Measurements from ENCODE around the gene PTPA. TPM values are rescaled to one million over a fixed set of nuclear protein-coding genes. Genes with fewer than 3 reads are reported as not detected.

PTPA gene
- total and polyA plus RNA-seq, 9 of the 15 experiments (the other 6 are each of a cell fraction or from before 2014, with no cell fraction given): 1.7 to 121 (median 72.6) TPM

DNA sequence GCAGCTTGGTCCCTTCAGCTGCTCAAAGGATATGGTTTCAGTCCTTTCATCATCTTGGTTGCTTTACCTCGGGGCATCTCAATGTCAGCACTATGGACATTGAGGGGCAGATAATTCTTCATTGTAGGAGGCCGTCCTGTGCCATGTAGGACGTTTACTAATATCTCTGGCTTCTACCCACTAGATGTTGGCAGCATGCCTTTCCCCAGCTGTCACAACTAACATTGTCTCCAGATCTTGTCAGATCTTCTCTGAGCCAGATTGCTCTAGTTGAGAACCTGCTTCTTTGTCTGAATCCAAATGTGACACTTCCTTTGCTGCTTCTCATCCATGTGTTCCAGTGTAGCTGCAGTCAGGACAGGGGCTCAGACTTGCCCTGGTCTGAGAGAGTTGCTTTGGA, 10.3 kb downstream of the PTPA start:
- BruUV-seq (replicated peaks): no TSS peak
- ChIA-PET POLR2A (interaction anchor here (0.7 to 1.0 kb wide), 2 partner anchors 9 to 15 kb away, joined by 3 to 4 read pairs; no protein-coding TSS in a partner anchor), CTCF (ENCODE audit: low intra/inter-chr PET ratio) (no interaction called here)
- Histone ChIP-seq H3K4me3 (no peak overlapping the region), H4K20me1 (replicated peaks; ENCODE audit: control insufficient read depth, insufficient read depth, low read length) (no peaks in the 10 kb centered on the region), H3K27ac (ENCODE audit: extremely low read depth, low read depth, low read length) (no peak overlapping the region), H3K36me3 (ENCODE audit: control insufficient read depth, insufficient read depth, low read length) (peaks cover 48% of the 10 kb centered on the region), H3K4me2 (ENCODE audit: insufficient read depth, low read length) (no peak overlapping the region), H3K9ac (ENCODE audit: insufficient read depth in 1 of 2, low read depth in 2 of 2, low read length in 2 of 2) (no peak overlapping the region), H3K9me3 (replicated peaks; ENCODE audit: control insufficient read depth, insufficient read depth, low read depth, low read length) (no peaks in the 10 kb centered on the region), H3K9me1 (ENCODE audit: control insufficient read depth, insufficient read depth, low read length) (no peaks in the 10 kb centered on the region), H3K79me2 (ENCODE audit: control insufficient read depth, insufficient read depth, low read length) (peaks cover 26% of the 10 kb centered on the region), H3K27me3 (ENCODE audit: control insufficient read depth in 2 of 2, insufficient read depth in 2 of 2, low read length in 2 of 2) (no peaks in the 10 kb centered on the region), H3K4me1 (replicated peaks in 1 of 2; ENCODE audit: control insufficient read depth in 2 of 2, insufficient read depth in 2 of 2, low read length in 2 of 2) (no peaks in the 10 kb centered on the region; a peak in 2 of 5 replicates), H2AFZ (ENCODE audit: low read depth, low read length) (no peak overlapping the region)
- intact Hi-C loops (cut with micrococcal nuclease): no loop called here
- no peak for ATAC-seq
- FAIRE-seq: no peak
- DNase-seq (ENCODE audit: extremely low read depth in 1 of 4, low spot score in 3 of 4): no peak
- 60% methylated on average over 3 of the region's 3 CpGs for WGBS (ENCODE audit: insufficient coverage, low coverage, missing lambda C conversion rate)
- in situ Hi-C loops (cut with MboI): no loop called here
- TF ChIP-seq SNIP1 (IDR thresholded peaks at IDR 0.05; ENCODE audit: low read depth): no peak
- no peak for TF ChIP-seq ZSCAN29 (IDR thresholded peaks at IDR 0.05)
- TF ChIP-seq KAT7 (CRISPR knock-in tag; IDR thresholded peaks at IDR 0.05; ENCODE audit: borderline replicate concordance): no peak
- TF ChIP-seq, protein P1, sequence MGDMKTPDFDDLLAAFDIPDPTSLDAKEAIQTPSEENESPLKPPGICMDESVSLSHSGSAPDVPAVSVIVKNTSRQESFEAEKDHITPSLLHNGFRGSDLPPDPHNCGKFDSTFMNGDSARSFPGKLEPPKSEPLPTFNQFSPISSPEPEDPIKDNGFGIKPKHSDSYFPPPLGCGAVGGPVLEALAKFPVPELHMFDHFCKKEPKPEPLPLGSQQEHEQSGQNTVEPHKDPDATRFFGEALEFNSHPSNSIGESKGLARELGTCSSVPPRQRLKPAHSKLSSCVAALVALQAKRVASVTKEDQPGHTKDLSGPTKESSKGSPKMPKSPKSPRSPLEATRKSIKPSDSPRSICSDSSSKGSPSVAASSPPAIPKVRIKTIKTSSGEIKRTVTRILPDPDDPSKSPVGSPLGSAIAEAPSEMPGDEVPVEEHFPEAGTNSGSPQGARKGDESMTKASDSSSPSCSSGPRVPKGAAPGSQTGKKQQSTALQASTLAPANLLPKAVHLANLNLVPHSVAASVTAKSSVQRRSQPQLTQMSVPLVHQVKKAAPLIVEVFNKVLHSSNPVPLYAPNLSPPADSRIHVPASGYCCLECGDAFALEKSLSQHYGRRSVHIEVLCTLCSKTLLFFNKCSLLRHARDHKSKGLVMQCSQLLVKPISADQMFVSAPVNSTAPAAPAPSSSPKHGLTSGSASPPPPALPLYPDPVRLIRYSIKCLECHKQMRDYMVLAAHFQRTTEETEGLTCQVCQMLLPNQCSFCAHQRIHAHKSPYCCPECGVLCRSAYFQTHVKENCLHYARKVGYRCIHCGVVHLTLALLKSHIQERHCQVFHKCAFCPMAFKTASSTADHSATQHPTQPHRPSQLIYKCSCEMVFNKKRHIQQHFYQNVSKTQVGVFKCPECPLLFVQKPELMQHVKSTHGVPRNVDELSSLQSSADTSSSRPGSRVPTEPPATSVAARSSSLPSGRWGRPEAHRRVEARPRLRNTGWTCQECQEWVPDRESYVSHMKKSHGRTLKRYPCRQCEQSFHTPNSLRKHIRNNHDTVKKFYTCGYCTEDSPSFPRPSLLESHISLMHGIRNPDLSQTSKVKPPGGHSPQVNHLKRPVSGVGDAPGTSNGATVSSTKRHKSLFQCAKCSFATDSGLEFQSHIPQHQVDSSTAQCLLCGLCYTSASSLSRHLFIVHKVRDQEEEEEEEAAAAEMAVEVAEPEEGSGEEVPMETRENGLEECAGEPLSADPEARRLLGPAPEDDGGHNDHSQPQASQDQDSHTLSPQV (IDR thresholded peaks at IDR 0.05): no peak
- TF ChIP-seq MTA1 (IDR thresholded peaks at IDR 0.05; ENCODE audit: borderline replicate concordance): no peak
- no peak for TF ChIP-seq ERF (CRISPR knock-in tag; IDR thresholded peaks at IDR 0.05)
- no peak for TF ChIP-seq ZFP30 (CRISPR knock-in tag; IDR thresholded peaks at IDR 0.05; ENCODE audit: borderline replicate concordance)
- TF ChIP-seq, protein P2, sequence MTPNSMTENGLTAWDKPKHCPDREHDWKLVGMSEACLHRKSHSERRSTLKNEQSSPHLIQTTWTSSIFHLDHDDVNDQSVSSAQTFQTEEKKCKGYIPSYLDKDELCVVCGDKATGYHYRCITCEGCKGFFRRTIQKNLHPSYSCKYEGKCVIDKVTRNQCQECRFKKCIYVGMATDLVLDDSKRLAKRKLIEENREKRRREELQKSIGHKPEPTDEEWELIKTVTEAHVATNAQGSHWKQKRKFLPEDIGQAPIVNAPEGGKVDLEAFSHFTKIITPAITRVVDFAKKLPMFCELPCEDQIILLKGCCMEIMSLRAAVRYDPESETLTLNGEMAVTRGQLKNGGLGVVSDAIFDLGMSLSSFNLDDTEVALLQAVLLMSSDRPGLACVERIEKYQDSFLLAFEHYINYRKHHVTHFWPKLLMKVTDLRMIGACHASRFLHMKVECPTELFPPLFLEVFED (CRISPR knock-in tag; conservative IDR thresholded peaks at IDR 0.05): no peak
- TF ChIP-seq, protein P3, sequence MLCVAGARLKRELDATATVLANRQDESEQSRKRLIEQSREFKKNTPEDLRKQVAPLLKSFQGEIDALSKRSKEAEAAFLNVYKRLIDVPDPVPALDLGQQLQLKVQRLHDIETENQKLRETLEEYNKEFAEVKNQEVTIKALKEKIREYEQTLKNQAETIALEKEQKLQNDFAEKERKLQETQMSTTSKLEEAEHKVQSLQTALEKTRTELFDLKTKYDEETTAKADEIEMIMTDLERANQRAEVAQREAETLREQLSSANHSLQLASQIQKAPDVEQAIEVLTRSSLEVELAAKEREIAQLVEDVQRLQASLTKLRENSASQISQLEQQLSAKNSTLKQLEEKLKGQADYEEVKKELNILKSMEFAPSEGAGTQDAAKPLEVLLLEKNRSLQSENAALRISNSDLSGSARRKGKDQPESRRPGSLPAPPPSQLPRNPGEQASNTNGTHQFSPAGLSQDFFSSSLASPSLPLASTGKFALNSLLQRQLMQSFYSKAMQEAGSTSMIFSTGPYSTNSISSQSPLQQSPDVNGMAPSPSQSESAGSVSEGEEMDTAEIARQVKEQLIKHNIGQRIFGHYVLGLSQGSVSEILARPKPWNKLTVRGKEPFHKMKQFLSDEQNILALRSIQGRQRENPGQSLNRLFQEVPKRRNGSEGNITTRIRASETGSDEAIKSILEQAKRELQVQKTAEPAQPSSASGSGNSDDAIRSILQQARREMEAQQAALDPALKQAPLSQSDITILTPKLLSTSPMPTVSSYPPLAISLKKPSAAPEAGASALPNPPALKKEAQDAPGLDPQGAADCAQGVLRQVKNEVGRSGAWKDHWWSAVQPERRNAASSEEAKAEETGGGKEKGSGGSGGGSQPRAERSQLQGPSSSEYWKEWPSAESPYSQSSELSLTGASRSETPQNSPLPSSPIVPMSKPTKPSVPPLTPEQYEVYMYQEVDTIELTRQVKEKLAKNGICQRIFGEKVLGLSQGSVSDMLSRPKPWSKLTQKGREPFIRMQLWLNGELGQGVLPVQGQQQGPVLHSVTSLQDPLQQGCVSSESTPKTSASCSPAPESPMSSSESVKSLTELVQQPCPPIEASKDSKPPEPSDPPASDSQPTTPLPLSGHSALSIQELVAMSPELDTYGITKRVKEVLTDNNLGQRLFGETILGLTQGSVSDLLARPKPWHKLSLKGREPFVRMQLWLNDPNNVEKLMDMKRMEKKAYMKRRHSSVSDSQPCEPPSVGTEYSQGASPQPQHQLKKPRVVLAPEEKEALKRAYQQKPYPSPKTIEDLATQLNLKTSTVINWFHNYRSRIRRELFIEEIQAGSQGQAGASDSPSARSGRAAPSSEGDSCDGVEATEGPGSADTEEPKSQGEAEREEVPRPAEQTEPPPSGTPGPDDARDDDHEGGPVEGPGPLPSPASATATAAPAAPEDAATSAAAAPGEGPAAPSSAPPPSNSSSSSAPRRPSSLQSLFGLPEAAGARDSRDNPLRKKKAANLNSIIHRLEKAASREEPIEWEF (CRISPR knock-in tag; IDR thresholded peaks at IDR 0.05): no peak
- TF ChIP-seq KHSRP (IDR thresholded peaks at IDR 0.05): no peak
